Keratinocyte (primary cell): ENCODE data around the gene FGGY. TPM values are rescaled to one million over a fixed set of nuclear protein-coding genes. Genes with fewer than 3 reads are reported as not detected.
A peak's percentile ranks its signal among the peaks of the same experiment; 100 is the strongest.

Source experiments
- DNase-seq: peaks from one replicate; pipeline ENCODE4 v3.0.0-alpha.2; 2011; ENCODE audit warnings: low read depth, missing footprints, low spot score
- FAIRE-seq: peaks from 2 replicates; lab custom pipeline; 2011; peaks lifted over from hg19 to GRCh38; lab: Jason Lieb, UNC
- H2AFZ ChIP-seq: 2 replicates; pipeline ENCODE4 v1.6.0; 2012; ENCODE audit warnings: low read length, control low read depth, inconsistent platforms; ENCODE audit not compliant: control insufficient read depth
- H3K27ac ChIP-seq: 2 replicates; pipeline ENCODE4 v1.5.1; 2011; ENCODE audit warnings: low read length; ENCODE audit not compliant: control insufficient read depth, insufficient read depth
- H3K27me3 ChIP-seq: 3 replicates; pipeline ENCODE4 v1.6.0; 2011; ENCODE audit warnings: low read length; ENCODE audit not compliant: control insufficient read depth, insufficient read depth; ENCODE audit errors: extremely low read depth
- H3K36me3 ChIP-seq, 2 experiments: 2 replicates in 1 of 2; 3 replicates in 1 of 2; pipeline ENCODE4 v1.5.1; 2011; ENCODE audit warnings: low read length in 2 of 2, mild to moderate bottlenecking in 1 of 2; ENCODE audit not compliant: control insufficient read depth in 2 of 2, insufficient read depth in 2 of 2; ENCODE audit errors: extremely low read depth in 1 of 2
- H3K4me1 ChIP-seq: 3 replicates; pipeline ENCODE4 v1.5.1; 2011; ENCODE audit warnings: low read length; ENCODE audit not compliant: control insufficient read depth, insufficient read depth; ENCODE audit errors: extremely low read depth
- H3K4me2 ChIP-seq: 3 replicates; pipeline ENCODE4 v1.6.0; 2011; ENCODE audit warnings: low read depth, low read length; ENCODE audit not compliant: control insufficient read depth, insufficient read depth; ENCODE audit errors: extremely low read depth
- H3K4me3 ChIP-seq, 3 experiments: fragments of 200-600 bp in 1 of 3; sonication (generic) in 1 of 3; 2 replicates in 2 of 3; 3 replicates in 1 of 3; pipeline ENCODE4 v1.5.1; 2011 to 2016; ENCODE audit warnings: low read length in 3 of 3, mild to moderate bottlenecking in 3 of 3, control low read depth in 2 of 3, inconsistent platforms in 1 of 3, low read depth in 1 of 3, mixed read lengths in 1 of 3, mixed run types in 1 of 3, moderate library complexity in 1 of 3; ENCODE audit not compliant: control insufficient read depth in 2 of 3, insufficient read depth in 2 of 3; ENCODE audit errors: extremely low read depth in 1 of 3
- H3K79me2 ChIP-seq: 2 replicates; pipeline ENCODE4 v1.6.0; 2012; ENCODE audit warnings: low read length; ENCODE audit not compliant: control insufficient read depth, insufficient read depth
- H3K9ac ChIP-seq: 3 replicates; pipeline ENCODE4 v1.6.0; 2011; ENCODE audit warnings: low read length; ENCODE audit not compliant: control insufficient read depth, insufficient read depth; ENCODE audit errors: extremely low read depth
- H3K9me1 ChIP-seq: 3 replicates; pipeline ENCODE4 v1.6.0; 2011; ENCODE audit warnings: low read length; ENCODE audit not compliant: control insufficient read depth, insufficient read depth; ENCODE audit errors: extremely low read depth
- H3K9me3 ChIP-seq: 2 replicates; pipeline ENCODE4 v1.5.1; 2012; ENCODE audit warnings: low read depth, low read length; ENCODE audit not compliant: control insufficient read depth
- H4K20me1 ChIP-seq: 3 replicates; pipeline ENCODE4 v1.6.0; 2011; ENCODE audit warnings: low read length; ENCODE audit not compliant: control insufficient read depth, insufficient read depth; ENCODE audit errors: extremely low read depth
- EZH2 ChIP-seq: IDR thresholded peaks from one replicate; pipeline ENCODE4 v1.6.1; 2012; ENCODE audit warnings: inconsistent platforms, mild to moderate bottlenecking, low read length, moderate library complexity
- dilution Hi-C: fragments of 300-500 bp; cut with MboI; formaldehyde crosslinking; loops from one replicate; pipeline ENCODE4 v1.7.0; 2020; ENCODE audit warnings: low sequenced_read_pairs; ENCODE audit not compliant: extremely low pct_ligation_motif_present
- polyA plus RNA-seq, 5 experiments: library from polyadenylated mRNA; depleted of rRNA in 3 of 5; stranded (reverse) in 3 of 5; stranded (forward) in 1 of 5; unstranded in 1 of 5; fragments of >200 nt; gene quantifications; 1 replicate in 1 of 5; 2 replicates in 3 of 5; 3 replicates in 1 of 5; pipeline versions ENCODE4 v1.2.1 to v1.2.3, GENCODE V29; 2011 to 2012; ENCODE audit warnings: missing spikeins in 2 of 5, low read depth in 1 of 5, low replicate concordance in 1 of 5
- TF ChIP-seq, protein P1 (sequence below), 3 experiments: IDR thresholded peaks in 1 of 3; conservative IDR thresholded peaks in 1 of 3; optimal IDR thresholded peaks in 1 of 3; 2 replicates in 2 of 3; 3 replicates in 1 of 3; pipeline versions ENCODE3 to v1.5.1; 2011; ENCODE audit warnings: low read length in 3 of 3, mild to moderate bottlenecking in 3 of 3, moderate library complexity in 2 of 3, control low read depth in 1 of 3, inconsistent platforms in 1 of 3; ENCODE audit not compliant: insufficient read depth in 2 of 3; ENCODE audit errors: extremely low read depth in 1 of 3

The FGGY gene
- polyA plus RNA-seq, 1 donor (not counting 4 experiments of a cell fraction or from before 2014, with no cell fraction given): 16.6 TPM

DNA sequence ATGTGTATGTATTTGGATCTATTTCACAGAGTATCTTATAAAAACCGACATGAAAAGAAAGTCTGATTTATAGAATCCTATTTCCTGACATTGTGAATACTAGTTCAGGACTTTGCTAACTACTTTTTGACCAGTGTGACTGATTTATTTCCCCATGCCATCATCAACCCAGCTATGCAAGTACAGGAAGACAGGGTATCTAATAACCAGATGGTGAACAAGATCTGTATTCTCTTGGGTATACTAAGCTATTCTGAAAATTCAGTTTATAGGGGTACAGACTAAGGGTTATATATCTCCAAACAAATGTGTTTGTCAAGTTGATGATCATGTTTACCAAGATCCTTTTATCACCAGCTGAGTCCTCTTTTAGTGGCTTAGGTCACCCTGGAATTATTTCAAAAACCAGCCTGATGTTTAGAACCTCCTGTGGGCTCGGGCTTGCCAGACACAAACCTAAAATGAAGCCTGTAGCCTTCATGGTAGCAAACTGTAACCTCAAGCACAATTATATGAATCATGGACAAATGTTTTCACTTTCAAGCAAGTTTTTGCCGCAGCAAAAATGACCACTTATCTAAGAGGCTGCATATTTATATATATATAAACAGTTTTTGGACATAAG is 185.1 kb downstream of the FGGY start:
- no peak for FAIRE-seq
- TF ChIP-seq EZH2: no peak
- TF ChIP-seq, protein P1, sequence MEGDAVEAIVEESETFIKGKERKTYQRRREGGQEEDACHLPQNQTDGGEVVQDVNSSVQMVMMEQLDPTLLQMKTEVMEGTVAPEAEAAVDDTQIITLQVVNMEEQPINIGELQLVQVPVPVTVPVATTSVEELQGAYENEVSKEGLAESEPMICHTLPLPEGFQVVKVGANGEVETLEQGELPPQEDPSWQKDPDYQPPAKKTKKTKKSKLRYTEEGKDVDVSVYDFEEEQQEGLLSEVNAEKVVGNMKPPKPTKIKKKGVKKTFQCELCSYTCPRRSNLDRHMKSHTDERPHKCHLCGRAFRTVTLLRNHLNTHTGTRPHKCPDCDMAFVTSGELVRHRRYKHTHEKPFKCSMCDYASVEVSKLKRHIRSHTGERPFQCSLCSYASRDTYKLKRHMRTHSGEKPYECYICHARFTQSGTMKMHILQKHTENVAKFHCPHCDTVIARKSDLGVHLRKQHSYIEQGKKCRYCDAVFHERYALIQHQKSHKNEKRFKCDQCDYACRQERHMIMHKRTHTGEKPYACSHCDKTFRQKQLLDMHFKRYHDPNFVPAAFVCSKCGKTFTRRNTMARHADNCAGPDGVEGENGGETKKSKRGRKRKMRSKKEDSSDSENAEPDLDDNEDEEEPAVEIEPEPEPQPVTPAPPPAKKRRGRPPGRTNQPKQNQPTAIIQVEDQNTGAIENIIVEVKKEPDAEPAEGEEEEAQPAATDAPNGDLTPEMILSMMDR (optimal IDR thresholded peaks at IDR 0.05 in 1 of 3, IDR thresholded peaks at IDR 0.05 in 1 of 3, conservative IDR thresholded peaks at IDR 0.05 in 1 of 3; ENCODE audit: extremely low read depth in 1 of 3, insufficient read depth in 2 of 3, low read length in 3 of 3): no peak
- Histone ChIP-seq H3K79me2 (no peaks in the 10 kb centered on the region), H3K4me3 (no peak overlapping the region), H3K9me3 (no peaks in the 10 kb centered on the region), H3K9ac (no peak overlapping the region), H3K27me3 (no peaks in the 10 kb centered on the region), H2AFZ (no peak overlapping the region), H4K20me1 (no peaks in the 10 kb centered on the region), H3K27ac (no peak overlapping the region), H3K36me3 (no peaks in the 10 kb centered on the region), H3K4me2 (no peak overlapping the region), H3K9me1 (no peaks in the 10 kb centered on the region), H3K4me1 (peaks cover 39% of the 10 kb centered on the region)
- no peak for DNase-seq
- dilution Hi-C loops: no loop called here

DNA sequence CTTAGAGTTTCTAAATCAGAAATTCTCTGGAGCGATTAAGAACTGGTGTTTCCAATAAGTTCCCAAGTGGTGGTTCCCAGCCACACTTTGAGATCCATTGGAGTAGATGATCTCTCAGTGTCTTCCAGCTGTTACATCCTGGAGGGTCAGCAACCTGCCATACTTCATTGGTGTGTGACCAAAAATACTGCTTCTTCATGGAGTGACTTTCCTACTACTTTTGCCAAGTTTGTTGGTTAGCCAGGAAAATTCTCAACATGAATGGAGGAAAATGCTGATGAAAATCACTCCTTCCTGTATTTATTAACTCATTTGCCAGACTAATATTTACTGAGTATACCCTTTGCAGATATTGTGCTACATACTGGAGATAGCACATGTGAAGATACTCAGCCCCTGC is 186.1 kb downstream of the FGGY start:
- no peaks in the 10 kb centered on the region for H3K36me3 ChIP-seq
- H3K27me3 ChIP-seq: no peaks in the 10 kb centered on the region
- no peak overlapping the region for H3K27ac ChIP-seq
- DNase-seq (no peak), FAIRE-seq (no peak)
- H2AFZ ChIP-seq: no peak overlapping the region
- no peak overlapping the region for H3K9ac ChIP-seq
- no peaks in the 10 kb centered on the region for H3K9me3 ChIP-seq
- H3K4me2 ChIP-seq: no peak overlapping the region
- no peaks in the 10 kb centered on the region for H3K79me2 ChIP-seq
- H3K4me1 ChIP-seq: peaks cover 39% of the 10 kb centered on the region
- no peaks in the 10 kb centered on the region for H4K20me1 ChIP-seq
- dilution Hi-C loops: no loop called here
- TF ChIP-seq EZH2: no peak
- H3K4me3 ChIP-seq: no peak overlapping the region
- H3K9me1 ChIP-seq: no peaks in the 10 kb centered on the region

DNA sequence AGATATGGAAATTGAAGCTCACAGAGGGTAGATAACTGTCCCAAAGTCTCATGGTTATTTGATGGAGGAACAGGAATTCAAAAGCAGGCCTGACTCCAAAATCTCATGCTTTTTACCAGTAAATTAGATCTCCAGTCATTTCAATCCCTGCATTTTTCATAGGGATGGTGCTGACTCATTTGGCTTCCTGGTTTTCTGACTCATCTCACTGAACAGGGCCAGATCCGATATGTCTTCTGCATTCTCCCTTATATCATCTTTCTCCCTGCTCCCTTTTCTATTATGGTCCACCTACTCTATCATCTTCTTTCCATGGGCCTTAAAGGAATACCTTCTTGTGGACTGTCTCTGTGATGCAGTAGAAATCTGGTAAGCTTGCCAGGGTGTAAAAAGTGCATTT is 187.2 kb downstream of the FGGY start:
- no peaks in the 10 kb centered on the region for H3K36me3 ChIP-seq
- H2AFZ ChIP-seq: no peak overlapping the region
- peaks cover 39% of the 10 kb centered on the region for H3K4me1 ChIP-seq
- no peaks in the 10 kb centered on the region for H3K27me3 ChIP-seq
- TF ChIP-seq EZH2: no peak
- TF ChIP-seq, protein P1 (optimal IDR thresholded peaks at IDR 0.05 in 1 of 3, IDR thresholded peaks at IDR 0.05 in 1 of 3, conservative IDR thresholded peaks at IDR 0.05 in 1 of 3; ENCODE audit: extremely low read depth in 1 of 3, insufficient read depth in 2 of 3, low read length in 3 of 3): no peak
- H3K9me1 ChIP-seq: no peaks in the 10 kb centered on the region
- no peak for DNase-seq
- no peaks in the 10 kb centered on the region for H3K79me2 ChIP-seq
- no peak overlapping the region for H3K27ac ChIP-seq
- H4K20me1 ChIP-seq: no peaks in the 10 kb centered on the region
- no peak overlapping the region for H3K4me3 ChIP-seq
- no peak overlapping the region for H3K9ac ChIP-seq
- dilution Hi-C loops: no loop called here
- no peaks in the 10 kb centered on the region for H3K9me3 ChIP-seq
- peak; percentile 78 for FAIRE-seq
- H3K4me2 ChIP-seq: peak overlapping the region; percentile 29
